Caco-2 (cell line): ENCODE results near the gene LLCFC1. TPM values are rescaled to one million over a fixed set of nuclear protein-coding genes. Genes with fewer than 3 reads are reported as not detected.

Source experiments
- BruUV-seq: library from RNA; stranded (reverse); fragments of 400-500 nt; replicated peaks from 2 replicates; lab custom pipeline; 2021; lab: Mats Ljungman, UMichigan
- CTCF ChIA-PET: fragments of 300-600 bp; sonication (Branson Sonifier 250); formaldehyde crosslinking; loops from one replicate; lab custom pipeline; 2022; ENCODE audit warnings: antibody characterized with exemption; lab: Charles Lee
- POLR2A ChIA-PET: fragments of 300-600 bp; sonication (Branson Sonifier 250); formaldehyde crosslinking; loops from one replicate; lab custom pipeline; 2022; ENCODE audit warnings: antibody characterized with exemption; lab: Charles Lee
- DNase-seq, 2 experiments: peaks; one replicate each; pipeline versions ENCODE4 v3.0.0 to v3.0.0-alpha.2; 2020 to 2022
- H3K27me3 ChIP-seq: replicated peaks from 2 replicates; pipeline ENCODE4 v1.6.0; 2011; ENCODE audit warnings: low read length; ENCODE audit not compliant: control insufficient read depth, insufficient read depth
- H3K36me3 ChIP-seq: 2 replicates; pipeline ENCODE4 v1.5.1; 2011; ENCODE audit warnings: low read length; ENCODE audit not compliant: control insufficient read depth, insufficient read depth
- H3K4me1 ChIP-seq: fragments of 250-450 bp; sonication (Bioruptor Pico); 2 replicates; pipeline ENCODE4 v1.5.1; 2020; ENCODE audit warnings: mild to moderate bottlenecking
- H3K4me3 ChIP-seq: 2 replicates; pipeline ENCODE4 v1.5.1; 2011; ENCODE audit warnings: low read depth, mild to moderate bottlenecking, control low read depth, low read length
- H3K9me3 ChIP-seq: fragments of 250-450 bp; sonication (Bioruptor Pico); 2 replicates; pipeline ENCODE4 v1.5.1; 2020; ENCODE audit warnings: mild to moderate bottlenecking, moderate library complexity
- H3K27ac Mint-ChIP-seq: one replicate; pipeline ENCODE4 v1.8.0; 2022; ENCODE audit warnings: mixed read lengths; ENCODE audit not compliant: unreplicated experiment
- H3K27me3 Mint-ChIP-seq: one replicate; pipeline ENCODE4 v1.8.0; 2022; ENCODE audit warnings: mixed read lengths; ENCODE audit not compliant: insufficient read depth, unreplicated experiment
- H3K36me3 Mint-ChIP-seq: one replicate; pipeline ENCODE4 v1.8.0; 2022; ENCODE audit warnings: mild to moderate bottlenecking, mixed read lengths; ENCODE audit not compliant: insufficient read depth, unreplicated experiment
- H3K4me1 Mint-ChIP-seq: one replicate; pipeline ENCODE4 v1.8.0; 2022; ENCODE audit warnings: low read depth, mixed read lengths; ENCODE audit not compliant: unreplicated experiment
- H3K4me3 Mint-ChIP-seq: one replicate; pipeline ENCODE4 v1.8.0; 2022; ENCODE audit warnings: mild to moderate bottlenecking, moderate library complexity, mixed read lengths; ENCODE audit not compliant: unreplicated experiment
- H3K9me3 Mint-ChIP-seq: one replicate; pipeline ENCODE4 v1.8.0; 2022; ENCODE audit warnings: mixed read lengths; ENCODE audit not compliant: unreplicated experiment
- intact Hi-C: fragments of 100-400 bp; cut with micrococcal nuclease; formaldehyde crosslinking; loops from one replicate; pipeline ENCODE4 v1.10.0; 2022; ENCODE audit not compliant: unreplicated experiment
- total RNA-seq: library from RNA; stranded (reverse); gene quantifications from 2 replicates; pipeline ENCODE4 v1.2.3, GENCODE V29; 2022
- TF ChIP-seq, protein P1 (sequence below), 2 experiments: fragments of 200-600 bp in 1 of 2; IDR thresholded peaks; 1 replicate in 1 of 2; 2 replicates in 1 of 2; pipeline versions ENCODE4 v1.5.1 to v1.8.0; 2011 to 2022; ENCODE audit warnings: antibody characterized with exemption in 1 of 2, control low read depth in 1 of 2, inconsistent platforms in 1 of 2, low read depth in 1 of 2, low read length in 1 of 2, mild to moderate bottlenecking in 1 of 2, moderate library complexity in 1 of 2; ENCODE audit not compliant: insufficient read depth in 1 of 2, severe bottlenecking in 1 of 2, unreplicated experiment in 1 of 2

Gene LLCFC1
- total RNA-seq, 1 experiment from 2014 or later = not detected

DNA sequence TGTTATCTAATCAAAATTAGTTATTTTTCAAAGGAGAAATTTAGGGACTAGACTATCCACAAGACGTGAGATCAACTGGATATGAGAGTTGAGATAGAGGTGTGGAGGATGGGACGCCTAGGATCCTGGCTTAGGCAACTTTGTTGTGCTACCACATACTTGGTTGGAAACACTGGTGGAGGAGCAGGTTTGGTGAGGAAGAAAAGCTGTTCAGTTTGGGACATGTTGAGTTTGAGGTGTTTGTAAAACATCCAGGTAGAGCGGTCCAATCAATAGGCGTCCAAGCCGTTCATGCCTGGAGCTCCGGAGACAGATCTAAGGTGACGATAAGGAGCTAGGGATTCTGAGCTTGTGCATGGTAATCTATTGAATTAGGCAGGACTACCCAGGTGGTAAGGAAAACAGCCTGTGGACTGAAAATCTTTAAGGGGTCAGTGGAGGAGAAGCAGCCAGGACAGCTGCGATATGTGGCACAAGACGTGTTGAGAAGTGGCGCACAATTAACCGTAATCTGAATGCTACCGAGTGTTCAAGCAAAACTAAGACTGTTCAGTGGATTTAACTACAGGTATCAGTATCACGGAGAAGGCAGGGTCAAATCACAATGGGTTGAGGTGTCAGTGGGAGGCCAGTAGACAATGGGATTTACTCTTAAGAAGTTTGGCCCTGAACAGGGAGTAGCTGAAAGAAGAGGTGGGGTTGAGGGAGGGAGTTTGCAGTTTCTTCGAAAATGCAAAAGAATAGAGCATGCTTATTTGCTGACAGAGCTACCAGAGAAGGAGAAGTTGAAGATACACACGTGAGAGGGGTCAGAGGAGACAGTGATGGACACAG lies 37.6 kb upstream of the LLCFC1 start:
- CTCF ChIA-PET = interaction anchor here (1.0 kb wide), 1 partner anchor 55 kb away, joined by 4 read pairs; no protein-coding TSS in a partner anchor

DNA sequence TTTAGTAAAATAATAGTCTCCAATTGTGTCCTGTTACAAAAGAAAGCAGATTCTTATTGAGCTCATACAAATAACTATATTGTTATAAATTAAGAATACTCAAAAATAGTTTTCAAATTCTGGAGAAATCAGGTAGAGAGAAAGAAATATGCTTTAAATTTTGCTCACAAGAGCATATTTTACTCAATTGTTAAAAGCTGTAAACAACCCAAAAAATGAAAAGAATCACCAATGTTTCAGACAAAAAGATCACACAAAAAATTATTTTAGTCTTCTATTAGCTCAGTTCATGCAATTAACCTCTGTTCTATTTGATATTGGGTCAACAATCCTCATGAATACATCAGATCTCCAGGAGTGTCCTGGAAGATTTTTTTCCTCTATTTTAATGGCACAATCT lies 35.2 kb upstream of the LLCFC1 start:
- no peaks in the 10 kb centered on the region for H3K27me3 Mint-ChIP-seq
- Histone ChIP-seq H3K27me3 (no peaks in the 10 kb centered on the region), H3K9me3 (peaks cover 11% of the 10 kb centered on the region), H3K36me3 (no peaks in the 10 kb centered on the region), H3K4me1 (peaks cover 35% of the 10 kb centered on the region), H3K4me3 (no peak overlapping the region)
- peaks cover 19% of the 10 kb centered on the region for H3K9me3 Mint-ChIP-seq
- H3K36me3 Mint-ChIP-seq = no peaks in the 10 kb centered on the region
- H3K27ac Mint-ChIP-seq = no peak overlapping the region
- DNase-seq = no peak
- ChIA-PET POLR2A (no interaction called here), CTCF (no interaction called here)
- TF ChIP-seq, protein P1, sequence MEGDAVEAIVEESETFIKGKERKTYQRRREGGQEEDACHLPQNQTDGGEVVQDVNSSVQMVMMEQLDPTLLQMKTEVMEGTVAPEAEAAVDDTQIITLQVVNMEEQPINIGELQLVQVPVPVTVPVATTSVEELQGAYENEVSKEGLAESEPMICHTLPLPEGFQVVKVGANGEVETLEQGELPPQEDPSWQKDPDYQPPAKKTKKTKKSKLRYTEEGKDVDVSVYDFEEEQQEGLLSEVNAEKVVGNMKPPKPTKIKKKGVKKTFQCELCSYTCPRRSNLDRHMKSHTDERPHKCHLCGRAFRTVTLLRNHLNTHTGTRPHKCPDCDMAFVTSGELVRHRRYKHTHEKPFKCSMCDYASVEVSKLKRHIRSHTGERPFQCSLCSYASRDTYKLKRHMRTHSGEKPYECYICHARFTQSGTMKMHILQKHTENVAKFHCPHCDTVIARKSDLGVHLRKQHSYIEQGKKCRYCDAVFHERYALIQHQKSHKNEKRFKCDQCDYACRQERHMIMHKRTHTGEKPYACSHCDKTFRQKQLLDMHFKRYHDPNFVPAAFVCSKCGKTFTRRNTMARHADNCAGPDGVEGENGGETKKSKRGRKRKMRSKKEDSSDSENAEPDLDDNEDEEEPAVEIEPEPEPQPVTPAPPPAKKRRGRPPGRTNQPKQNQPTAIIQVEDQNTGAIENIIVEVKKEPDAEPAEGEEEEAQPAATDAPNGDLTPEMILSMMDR (IDR thresholded peaks at IDR 0.05; ENCODE audit: insufficient read depth in 1 of 2, low read depth in 1 of 2, low read length in 1 of 2, severe bottlenecking in 1 of 2, unreplicated experiment in 1 of 2) = no peak
- H3K4me1 Mint-ChIP-seq = peaks cover 31% of the 10 kb centered on the region
- no TSS peak for BruUV-seq
- intact Hi-C loops = no loop called here
- H3K4me3 Mint-ChIP-seq = no peak overlapping the region

More for the DNA sequence above, 37.6 kb upstream of the LLCFC1 start:
- TF ChIP-seq, protein P1 (IDR thresholded peaks at IDR 0.05; ENCODE audit: insufficient read depth in 1 of 2, low read depth in 1 of 2, low read length in 1 of 2, severe bottlenecking in 1 of 2, unreplicated experiment in 1 of 2) = no peak
- H3K9me3 ChIP-seq = peaks cover 11% of the 10 kb centered on the region
- Mint-ChIP-seq H3K27ac (peak overlapping the region; percentile 18), H3K4me3 (peak overlapping the region; percentile 7), H3K4me1 (peaks cover 32% of the 10 kb centered on the region), H3K36me3 (no peaks in the 10 kb centered on the region), H3K27me3 (no peaks in the 10 kb centered on the region), H3K9me3 (no peaks in the 10 kb centered on the region)
- no TSS peak for BruUV-seq
- H3K4me1 ChIP-seq = peaks cover 49% of the 10 kb centered on the region
- intact Hi-C loops = loop anchor here (1.0 kb wide), 1 partner anchor 56 kb away; no protein-coding TSS in a partner anchor
- POLR2A ChIA-PET = no interaction called here
- no peaks in the 10 kb centered on the region for H3K36me3 ChIP-seq
- no peaks in the 10 kb centered on the region for H3K27me3 ChIP-seq
- peak; percentile 46 to 63 for DNase-seq
- H3K4me3 ChIP-seq = no peak overlapping the region

DNA sequence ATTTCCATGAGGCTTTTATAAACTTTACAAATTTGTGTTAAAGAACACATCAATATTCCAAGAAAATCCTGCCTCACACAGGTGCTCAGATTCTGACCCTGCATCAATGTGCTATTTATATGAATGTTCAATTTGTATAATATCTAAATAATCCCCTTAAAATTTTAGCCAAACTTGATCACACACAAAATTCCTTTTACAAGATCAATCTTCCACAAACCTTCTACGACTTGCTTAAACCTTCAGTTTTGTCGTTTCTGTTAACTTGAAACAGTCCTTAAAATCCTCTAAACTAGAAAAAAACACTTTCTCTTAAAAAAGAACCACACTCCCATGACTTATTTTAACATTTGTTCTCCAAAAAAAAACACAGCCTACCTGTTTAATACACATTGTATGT lies 33.5 kb upstream of the LLCFC1 start:
- no peak overlapping the region for H3K4me3 Mint-ChIP-seq
- no TSS peak for BruUV-seq
- Histone ChIP-seq H3K4me1 (peaks cover 38% of the 10 kb centered on the region), H3K36me3 (no peaks in the 10 kb centered on the region), H3K9me3 (peaks cover 13% of the 10 kb centered on the region), H3K4me3 (no peak overlapping the region), H3K27me3 (no peaks in the 10 kb centered on the region)
- H3K27ac Mint-ChIP-seq = no peak overlapping the region
- H3K9me3 Mint-ChIP-seq = peaks cover 31% of the 10 kb centered on the region
- intact Hi-C loops = no loop called here
- POLR2A ChIA-PET = no interaction called here
- peaks cover 38% of the 10 kb centered on the region for H3K4me1 Mint-ChIP-seq
- H3K27me3 Mint-ChIP-seq = no peaks in the 10 kb centered on the region
- no peak for DNase-seq
- H3K36me3 Mint-ChIP-seq = no peaks in the 10 kb centered on the region
- TF ChIP-seq, protein P1 (IDR thresholded peaks at IDR 0.05; ENCODE audit: insufficient read depth in 1 of 2, low read depth in 1 of 2, low read length in 1 of 2, severe bottlenecking in 1 of 2, unreplicated experiment in 1 of 2) = no peak
- CTCF ChIA-PET = no interaction called here
